GM19035 (cell line): ENCODE measurements around the gene CPOX.

ENCODE experiments used
- ATAC-seq: cut with Tn5 transposase; IDR thresholded peaks from one replicate; pipeline ENCODE4 v1.9.1; 2021; ENCODE audit not compliant: unreplicated experiment

The CPOX gene

GRCh38 chr3:98541695-98542094, 51.7 kb downstream of the CPOX start:
- no peak for ATAC-seq

- ATAC-seq, result peak; percentile 50
Observed at GRCh38 chr3:98540346-98540745, 53.1 kb downstream of the CPOX start.

GRCh38 chr3:98536456-98537017, 56.9 kb downstream of the CPOX start:
- ATAC-seq, result peak; percentile 66

DNA sequence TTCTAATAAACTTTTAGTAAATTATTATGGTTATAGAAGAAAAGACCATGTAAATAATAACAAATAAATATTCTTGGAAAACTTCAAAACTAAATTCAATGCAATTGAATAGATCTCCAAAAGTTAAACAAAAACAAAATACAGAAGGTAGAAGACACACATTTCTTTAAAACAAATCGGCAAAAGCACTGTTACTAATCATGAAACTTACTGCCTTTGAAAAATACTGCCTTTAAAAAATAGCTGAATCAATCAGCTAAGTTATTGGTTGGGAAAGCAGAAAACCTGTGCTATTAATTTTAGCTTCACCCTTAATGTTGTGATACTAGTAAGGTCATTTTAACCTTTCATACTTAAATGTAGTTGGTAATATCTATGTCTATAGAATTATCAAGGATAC, 58.7 kb downstream of the CPOX start:
- ATAC-seq, result no peak

- ATAC-seq, result no peak
Observed at GRCh38 chr3:98534168-98534567, 59.2 kb downstream of the CPOX start.

DNA sequence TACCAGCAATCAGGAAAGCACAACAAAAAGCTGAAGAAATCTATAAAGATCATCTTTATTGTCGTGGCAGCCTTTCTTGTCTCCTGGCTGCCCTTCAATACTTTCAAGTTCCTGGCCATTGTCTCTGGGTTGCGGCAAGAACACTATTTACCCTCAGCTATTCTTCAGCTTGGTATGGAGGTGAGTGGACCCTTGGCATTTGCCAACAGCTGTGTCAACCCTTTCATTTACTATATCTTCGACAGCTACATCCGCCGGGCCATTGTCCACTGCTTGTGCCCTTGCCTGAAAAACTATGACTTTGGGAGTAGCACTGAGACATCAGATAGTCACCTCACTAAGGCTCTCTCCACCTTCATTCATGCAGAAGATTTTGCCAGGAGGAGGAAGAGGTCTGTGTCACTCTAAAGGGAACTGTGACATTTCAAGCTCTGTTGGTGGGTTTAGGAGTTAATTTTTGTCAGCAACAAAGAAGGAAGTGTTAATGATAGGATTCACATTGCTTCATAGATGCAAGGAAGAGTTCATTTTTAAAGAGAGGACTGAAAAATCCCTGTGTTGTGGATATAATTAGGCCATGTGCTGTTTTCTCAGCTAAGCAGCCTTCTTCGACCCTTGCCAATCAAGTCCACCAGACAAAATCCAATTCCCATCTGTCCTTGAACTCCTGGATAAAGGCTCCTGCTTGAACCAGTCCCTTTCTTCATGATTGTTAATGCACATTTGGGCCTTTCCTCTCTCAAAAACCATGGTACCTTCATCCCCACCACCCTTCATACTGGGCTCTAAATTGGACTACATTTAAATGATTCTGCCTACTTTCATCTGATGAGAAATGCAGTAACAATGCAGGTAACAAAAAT, 60.5 kb downstream of the CPOX start:
- ATAC-seq, result no peak

- ATAC-seq, result peak; percentile 3
Observed at GRCh38 chr3:98532275-98532637, 61.2 kb downstream of the CPOX start.

GRCh38 chr3:98531622-98532274, 61.7 kb downstream of the CPOX start, which contains the start of gene GPR15:
Gene GPR15 (plus strand): TSS chr3:98531978. CDS start chr3:98532034, 56 bp downstream.
- ATAC-seq, result peak; percentile 37

DNA sequence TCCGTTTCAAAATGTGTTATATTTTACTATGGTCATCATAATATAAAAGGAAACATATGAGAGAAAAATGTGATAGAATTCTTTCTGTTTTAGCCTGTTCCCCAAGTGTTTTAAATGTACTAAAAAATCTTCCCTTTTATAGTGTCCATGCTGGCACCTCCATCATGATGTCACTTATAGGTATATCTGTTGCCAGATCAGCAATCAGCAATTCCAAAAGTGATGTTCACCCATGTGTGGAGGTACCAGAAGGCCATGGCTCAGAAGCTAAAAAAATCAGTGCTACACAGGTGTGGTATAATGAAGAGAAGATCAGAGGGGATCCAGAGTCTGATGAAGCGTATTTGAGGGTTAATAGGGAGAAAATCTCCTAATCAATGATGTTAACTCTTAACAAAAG, 62.7 kb downstream of the CPOX start:
- ATAC-seq, result no peak

DNA sequence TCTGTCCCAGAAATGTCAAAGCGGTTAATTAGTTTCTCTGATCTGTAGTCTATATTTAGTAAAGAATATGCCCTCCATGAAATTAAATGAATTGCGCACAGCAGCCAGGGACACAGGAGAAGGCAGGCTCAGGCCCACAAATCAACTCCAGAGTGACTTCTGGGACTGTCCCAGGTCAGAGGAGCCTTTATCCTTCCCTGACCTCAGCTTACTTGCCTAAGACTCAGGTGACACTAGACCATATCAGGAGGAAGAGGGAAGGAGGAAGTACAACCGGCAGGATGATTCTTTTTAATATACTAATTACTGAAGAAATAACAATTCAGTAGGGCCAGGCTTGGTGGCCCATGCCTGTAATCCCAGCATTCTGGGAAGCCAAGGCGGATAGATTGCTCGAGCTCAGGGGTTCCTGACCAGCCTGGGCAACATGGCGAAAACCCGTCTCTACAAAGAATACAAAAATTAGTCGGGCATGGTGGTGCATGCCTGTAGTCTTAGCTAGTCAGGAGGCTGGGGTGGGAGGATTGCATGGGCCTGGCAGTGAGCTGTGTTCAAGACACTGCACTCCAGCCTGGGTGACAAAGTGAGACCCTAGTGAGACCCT, 63.5 kb downstream of the CPOX start:
- ATAC-seq, result no peak
